ENCODE data around the gene PRKAR1B. TPM values are rescaled to one million over a fixed set of nuclear protein-coding genes. Genes with fewer than 3 reads are reported as not detected.

PRKAR1B gene
- total RNA-seq, 1 experiment from 2014 or later: 62.0 TPM

DNA sequence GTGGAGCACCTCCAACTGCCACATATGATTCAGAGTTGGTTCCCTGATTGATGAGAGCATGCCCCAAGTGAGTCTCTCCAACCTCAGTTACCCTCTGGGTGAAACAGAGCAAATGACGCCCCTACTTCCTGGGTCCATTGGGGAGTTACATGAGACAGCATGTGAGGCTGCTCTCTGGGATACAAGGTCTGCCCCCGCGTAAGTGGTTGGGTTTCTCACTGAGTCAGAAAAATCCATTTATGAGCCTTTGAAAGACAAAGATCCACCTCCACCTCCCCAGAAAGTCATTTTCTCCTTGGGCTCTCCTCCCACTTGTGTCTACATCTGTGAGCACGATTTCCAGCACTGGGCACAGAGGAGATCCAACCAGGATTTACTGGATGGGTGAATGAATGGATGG lies 71.3 kb downstream of the PRKAR1B start:
- in situ Hi-C loops (cut with HindIII; ENCODE audit: low pct_unique_long_range_greater_than_20kb, low sequenced_read_pairs): no loop called here
- H3K9me3 ChIP-seq (ENCODE audit: control insufficient read depth, insufficient read depth, low read depth, low read length): no peaks in the 10 kb centered on the region
- no peak for TF ChIP-seq POLR2AphosphoS5 (IDR thresholded peaks at IDR 0.05; ENCODE audit: low read depth, low read length)
- no peak for TF ChIP-seq SIN3A (IDR thresholded peaks at IDR 0.05; ENCODE audit: borderline replicate concordance, insufficient read depth, low read depth, low read length)
- TF ChIP-seq CTCF (IDR thresholded peaks at IDR 0.05): no peak
- TF ChIP-seq REST (IDR thresholded peaks at IDR 0.05; ENCODE audit: insufficient read depth in 1 of 2, low read depth in 2 of 2, low read length in 1 of 2): no peak
- TF ChIP-seq TCF7L2 (IDR thresholded peaks at IDR 0.05; ENCODE audit: low read depth, low read length): no peak
- ChIA-PET CTCF (no interaction called here), POLR2A (no interaction called here)
- H3K27me3 ChIP-seq (ENCODE audit: control insufficient read depth, insufficient read depth, low read length): no peaks in the 10 kb centered on the region
- ATAC-seq (no peak), DNase-seq (ENCODE audit: low read depth, low spot score) (no peak)
- no peak overlapping the region for H3K27ac ChIP-seq (ENCODE audit: low read length)
- H3K4me3 ChIP-seq (ENCODE audit: low read depth in 2 of 2, low read length in 2 of 2): no peak overlapping the region
- H3K36me3 ChIP-seq (ENCODE audit: control insufficient read depth, insufficient read depth, low read length): no peaks in the 10 kb centered on the region
- H3K4me1 ChIP-seq (ENCODE audit: control insufficient read depth, insufficient read depth, low read length): no peaks in the 10 kb centered on the region
- no TSS peak for BruUV-seq (replicated peaks)
- intact Hi-C loops (cut with micrococcal nuclease; ENCODE audit: unreplicated experiment): no loop called here

- no TSS peak for BruUV-seq (replicated peaks)
- POLR2A ChIA-PET: no interaction called here
- no peaks in the 10 kb centered on the region for H3K27me3 ChIP-seq (ENCODE audit: control insufficient read depth, insufficient read depth, low read length)
- TF ChIP-seq SIN3A (IDR thresholded peaks at IDR 0.05; ENCODE audit: borderline replicate concordance, insufficient read depth, low read depth, low read length) (no peak), REST (IDR thresholded peaks at IDR 0.05; ENCODE audit: insufficient read depth in 1 of 2, low read depth in 2 of 2, low read length in 1 of 2) (no peak), TCF7L2 (IDR thresholded peaks at IDR 0.05; ENCODE audit: low read depth, low read length) (no peak), POLR2AphosphoS5 (IDR thresholded peaks at IDR 0.05; ENCODE audit: low read depth, low read length) (no peak), CTCF (IDR thresholded peaks at IDR 0.05) (no peak)
- intact Hi-C loops (cut with micrococcal nuclease; ENCODE audit: unreplicated experiment) (no loop called here), in situ Hi-C loops (cut with HindIII; ENCODE audit: low pct_unique_long_range_greater_than_20kb, low sequenced_read_pairs) (no loop called here)
- CTCF ChIA-PET: no interaction called here
- H3K9me3 ChIP-seq (ENCODE audit: control insufficient read depth, insufficient read depth, low read depth, low read length): no peaks in the 10 kb centered on the region
- H3K36me3 ChIP-seq (ENCODE audit: control insufficient read depth, insufficient read depth, low read length): no peaks in the 10 kb centered on the region
- H3K4me1 ChIP-seq (ENCODE audit: control insufficient read depth, insufficient read depth, low read length): no peaks in the 10 kb centered on the region
- ATAC-seq (no peak), DNase-seq (ENCODE audit: low read depth, low spot score) (no peak)
- no peak overlapping the region for H3K27ac ChIP-seq (ENCODE audit: low read length)
- no peak overlapping the region for H3K4me3 ChIP-seq (ENCODE audit: low read depth in 2 of 2, low read length in 2 of 2)
Observed at GRCh38 chr7:653829-654764, 73.0 kb downstream of the PRKAR1B start.
